Measurements from ENCODE around the gene GATAD2A. TPM values are rescaled to one million over a fixed set of nuclear protein-coding genes. Genes with fewer than 3 reads are reported as not detected.

GATAD2A gene
- total and polyA plus RNA-seq, 10 of the 15 experiments (the other 5 are each of a cell fraction or from before 2014, with no cell fraction given) = 2.6 to 173 (median 32.0) TPM

DNA sequence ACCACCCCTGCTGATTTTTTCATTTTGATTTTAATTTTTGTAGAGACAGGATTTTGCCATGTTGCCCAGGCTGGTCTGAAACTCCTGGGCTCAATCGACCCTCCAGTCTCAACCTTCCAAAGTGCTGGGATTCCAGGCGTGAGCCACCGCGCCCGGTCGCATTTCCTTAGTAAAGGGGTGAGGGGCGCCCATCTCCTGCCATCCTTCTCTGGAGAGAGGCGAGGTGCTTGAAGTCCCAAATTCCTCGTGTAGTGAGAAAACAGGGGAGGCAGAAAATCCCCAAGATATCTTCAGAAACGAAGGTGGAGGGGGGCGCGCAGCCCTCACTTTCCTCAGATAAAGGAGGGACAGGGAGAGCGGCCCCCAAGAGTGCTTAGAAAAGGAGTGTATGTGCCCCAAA, 21.0 kb upstream of the GATAD2A start (continued):
- TF ChIP-seq, protein P1, sequence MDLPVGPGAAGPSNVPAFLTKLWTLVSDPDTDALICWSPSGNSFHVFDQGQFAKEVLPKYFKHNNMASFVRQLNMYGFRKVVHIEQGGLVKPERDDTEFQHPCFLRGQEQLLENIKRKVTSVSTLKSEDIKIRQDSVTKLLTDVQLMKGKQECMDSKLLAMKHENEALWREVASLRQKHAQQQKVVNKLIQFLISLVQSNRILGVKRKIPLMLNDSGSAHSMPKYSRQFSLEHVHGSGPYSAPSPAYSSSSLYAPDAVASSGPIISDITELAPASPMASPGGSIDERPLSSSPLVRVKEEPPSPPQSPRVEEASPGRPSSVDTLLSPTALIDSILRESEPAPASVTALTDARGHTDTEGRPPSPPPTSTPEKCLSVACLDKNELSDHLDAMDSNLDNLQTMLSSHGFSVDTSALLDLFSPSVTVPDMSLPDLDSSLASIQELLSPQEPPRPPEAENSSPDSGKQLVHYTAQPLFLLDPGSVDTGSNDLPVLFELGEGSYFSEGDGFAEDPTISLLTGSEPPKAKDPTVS (IDR thresholded peaks at IDR 0.05; ENCODE audit: low read depth, low read length) = no peak

GRCh38 chr19:19385131-19385895, 20.2 kb upstream of the GATAD2A start:
- in situ Hi-C loops (cut with MboI) (no loop called here), intact Hi-C loops (cut with micrococcal nuclease; ENCODE audit: unreplicated experiment) (loop anchor here (1.0 to 5.0 kb wide), 3 partner anchors 21 to 104 kb away; no protein-coding TSS in a partner anchor)
- under 1% methylated on average over 62 of the region's 75 CpGs for WGBS (ENCODE audit: insufficient coverage, insufficient replicate concordance, low lambda C conversion rate, missing lambda C conversion rate)
- H3K79me2 ChIP-seq (ENCODE audit: control insufficient read depth, insufficient read depth, low read length) = peaks cover 34% of the 10 kb centered on the region
- no peaks in the 10 kb centered on the region for H3K9me3 ChIP-seq (replicated peaks; ENCODE audit: control insufficient read depth, insufficient read depth, low read length)
- peak overlapping the region; percentile 38 for H2AFZ ChIP-seq (ENCODE audit: control insufficient read depth, low read depth, low read length)
- peak overlapping the region; percentile 96 for H3K9ac ChIP-seq (ENCODE audit: control insufficient read depth, insufficient read depth, low read length)
- no peaks in the 10 kb centered on the region for H3K27me3 ChIP-seq (replicated peaks in 1 of 2; ENCODE audit: control insufficient read depth in 2 of 2, insufficient read depth in 2 of 2, low read length in 1 of 2)
- ChIA-PET RAD21 (ENCODE audit: unreplicated experiment) (interaction anchor here (1.0 to 2.4 kb wide), 7 partner anchors 10 to 104 kb away, joined by 3 to 23 read pairs (median 10); partner anchors contain the start of gene GATAD2A), POLR2A (interaction anchor here (0.7 to 1.9 kb wide), 4 partner anchors 12 to 192 kb away, joined by 3 to 16 read pairs (median 4); partner anchors contain the start of gene GATAD2A), CTCF (interaction anchor here (0.5 to 1.9 kb wide), 9 partner anchors 17 to 345 kb away, joined by 3 to 20 read pairs (median 3); no protein-coding TSS in a partner anchor), SMC1A (ENCODE audit: uncharacterized antibody, unreplicated experiment) (interaction anchor here (0.7 to 1.4 kb wide), 6 partner anchors 10 to 105 kb away, joined by 3 to 10 read pairs (median 4); partner anchors contain the start of gene GATAD2A)
- H4K20me1 ChIP-seq (ENCODE audit: control insufficient read depth, insufficient read depth) = no peaks in the 10 kb centered on the region
- peak overlapping the region; percentile 69 for H3K4me3 ChIP-seq
- H3K4me2 ChIP-seq (ENCODE audit: control insufficient read depth, insufficient read depth) = peak overlapping the region; percentile 65
- no peaks in the 10 kb centered on the region for H3K36me3 ChIP-seq (ENCODE audit: control insufficient read depth in 2 of 2, insufficient read depth in 2 of 2, low read length in 1 of 2)
- DNase-seq (ENCODE audit: low read depth, low spot score) (peak; percentile 99), ATAC-seq (peak; percentile 95), FAIRE-seq (peak; percentile 97)
- peak overlapping the region; percentile 89 for H3K27ac ChIP-seq (ENCODE audit: control insufficient read depth, insufficient read depth)
- BruUV-seq (replicated peaks) = no TSS peak
- H3K4me1 ChIP-seq (ENCODE audit: control insufficient read depth, insufficient read depth, low read length) = peaks cover 19% of the 10 kb centered on the region
- no peak for TF ChIP-seq JUNB (IDR thresholded peaks at IDR 0.05)
- no peak for TF ChIP-seq EP300 (IDR thresholded peaks at IDR 0.05; ENCODE audit: borderline replicate concordance in 1 of 2, control insufficient read depth in 1 of 2, low read depth in 2 of 2, low read length in 2 of 2)
- TF ChIP-seq CEBPZ (IDR thresholded peaks at IDR 0.05; ENCODE audit: low read depth, low read length) = peak; percentile 96
- no peak for TF ChIP-seq ATF3 (IDR thresholded peaks at IDR 0.05; ENCODE audit: borderline replicate concordance, extremely low read depth, low read depth, low read length)
- TF ChIP-seq ZZZ3 (IDR thresholded peaks at IDR 0.05; ENCODE audit: control insufficient read depth, insufficient read length, low read depth) = no peak
- TF ChIP-seq ZNF687 (IDR thresholded peaks at IDR 0.05) = peak; percentile 99
- no peak for TF ChIP-seq MEF2A (IDR thresholded peaks at IDR 0.05; ENCODE audit: insufficient read depth, low read depth, low read length)
- TF ChIP-seq ETV6 (conservative IDR thresholded peaks at IDR 0.05 in 1 of 2, IDR thresholded peaks at IDR 0.05 in 1 of 2; ENCODE audit: borderline replicate concordance in 1 of 2, low read depth in 1 of 2) = no peak

All from GM12878 (cell line).